ENCODE results near the gene PRKCA.

PRKCA gene

DNA sequence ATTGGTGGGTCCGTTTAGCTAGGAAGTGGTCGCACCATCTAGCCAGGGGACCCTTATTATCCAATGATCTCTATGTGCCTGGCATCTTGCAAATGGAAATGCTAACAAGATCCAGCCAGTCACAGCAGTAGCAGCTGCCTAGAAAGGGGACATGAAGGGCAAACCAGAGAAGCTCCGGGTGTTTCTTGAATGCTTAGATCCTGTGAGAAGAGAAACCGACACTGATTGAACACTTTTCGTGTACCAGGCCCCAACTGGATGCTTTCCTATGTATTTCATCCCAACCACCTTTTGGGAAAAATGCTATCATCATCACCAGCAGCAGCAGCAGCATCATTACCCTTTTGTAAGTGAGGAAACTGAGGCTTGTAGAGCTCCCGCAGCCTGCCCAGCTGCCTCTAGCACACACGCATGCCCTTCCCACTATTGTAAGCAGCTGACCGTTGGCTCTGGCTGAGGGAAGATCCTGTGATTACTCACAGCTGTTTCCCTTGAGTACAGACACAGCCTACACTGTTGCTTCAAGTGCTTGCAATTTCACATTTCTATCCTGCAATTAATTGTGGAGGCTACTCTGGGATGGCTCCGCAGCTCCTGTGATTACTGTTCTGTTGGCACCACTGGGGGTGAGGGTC lies 351.8 kb downstream of the PRKCA start:
- in situ Hi-C loops (cut with MboI; ENCODE audit: low sequenced_read_pairs) = no loop called here

DNA sequence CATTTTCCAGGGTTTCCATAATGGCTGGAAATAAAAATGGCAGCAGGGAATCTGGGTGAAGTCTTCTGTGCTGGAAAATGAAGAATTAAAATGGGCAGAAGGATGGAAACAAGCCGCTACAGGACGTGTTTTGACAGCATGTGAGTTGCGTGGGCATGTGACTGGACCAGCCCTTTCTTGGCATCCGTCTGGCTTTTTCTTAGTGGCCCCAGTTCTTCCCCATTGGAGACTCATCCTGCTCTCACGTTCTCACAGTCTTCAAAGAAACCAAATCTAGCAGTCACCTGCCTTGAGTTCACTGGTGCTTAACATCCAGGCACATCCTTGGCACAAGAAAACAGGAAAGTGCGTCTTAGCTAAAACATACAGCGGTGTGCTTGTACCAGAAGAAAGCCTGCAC lies 352.4 kb downstream of the PRKCA start:
- Histone ChIP-seq H3K4me1 (no peaks in the 10 kb centered on the region), H3K4me3 (no peak overlapping the region), H3K36me3 (replicated peaks) (no peaks in the 10 kb centered on the region), H3K9me3 (no peaks in the 10 kb centered on the region), H3K27me3 (ENCODE audit: low read depth) (no peaks in the 10 kb centered on the region)
- in situ Hi-C loops (cut with MboI; ENCODE audit: low sequenced_read_pairs) = no loop called here
- DNase-seq (ENCODE audit: low spot score in 2 of 2) = no peak

More for the DNA sequence above, 351.8 kb downstream of the PRKCA start:
- no peaks in the 10 kb centered on the region for H3K9me3 ChIP-seq
- no peaks in the 10 kb centered on the region for H3K27me3 ChIP-seq (ENCODE audit: low read depth)
- no peaks in the 10 kb centered on the region for H3K36me3 ChIP-seq (replicated peaks)
- H3K4me1 ChIP-seq = no peaks in the 10 kb centered on the region
- no peak for DNase-seq (ENCODE audit: low spot score in 2 of 2)
- no peak overlapping the region for H3K4me3 ChIP-seq

DNA sequence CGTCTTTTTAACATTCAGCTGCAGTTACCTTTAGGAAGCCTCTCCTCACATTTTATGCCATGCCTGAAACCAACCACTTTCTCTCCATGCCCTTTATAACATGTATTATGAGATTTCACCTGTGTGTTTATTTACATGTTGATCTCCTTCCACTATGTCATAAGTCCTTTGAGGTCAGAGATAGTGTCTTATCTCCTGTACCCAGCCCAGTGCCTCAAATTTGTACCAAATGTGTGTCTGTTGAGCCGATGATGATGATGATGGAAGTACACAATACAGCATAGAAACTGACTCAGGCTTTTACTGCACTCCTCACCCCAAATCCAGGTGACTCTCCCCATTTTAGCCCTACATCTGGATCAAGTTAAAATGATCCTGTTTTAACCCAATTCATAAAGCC lies 353.0 kb downstream of the PRKCA start:
- H3K9me3 ChIP-seq = no peaks in the 10 kb centered on the region
- no peaks in the 10 kb centered on the region for H3K36me3 ChIP-seq (replicated peaks)
- H3K4me3 ChIP-seq = no peak overlapping the region
- no peaks in the 10 kb centered on the region for H3K4me1 ChIP-seq
- in situ Hi-C loops (cut with MboI; ENCODE audit: low sequenced_read_pairs) = no loop called here
- H3K27me3 ChIP-seq (ENCODE audit: low read depth) = no peaks in the 10 kb centered on the region
- DNase-seq (ENCODE audit: low spot score in 2 of 2) = no peak

DNA sequence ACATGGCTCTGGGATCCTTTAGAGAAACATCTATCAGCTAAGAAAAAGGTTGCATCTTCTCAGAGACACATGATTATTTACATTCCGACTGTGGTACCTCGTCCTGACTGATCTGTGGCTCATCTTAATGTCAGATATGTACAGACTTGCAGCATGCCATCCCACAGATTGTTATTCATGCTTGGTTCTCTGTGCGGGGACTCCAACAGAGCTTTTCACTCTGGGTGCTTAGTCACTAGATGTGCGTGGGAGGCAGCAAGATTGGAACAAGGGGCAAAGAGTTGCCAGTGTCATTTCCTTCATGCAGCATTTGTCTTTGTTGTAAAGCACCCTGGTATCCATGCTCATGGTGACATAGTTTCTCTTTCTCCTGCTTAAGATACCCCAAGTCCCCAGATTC lies 353.4 kb downstream of the PRKCA start:
- in situ Hi-C loops (cut with MboI; ENCODE audit: low sequenced_read_pairs) = no loop called here

DNA sequence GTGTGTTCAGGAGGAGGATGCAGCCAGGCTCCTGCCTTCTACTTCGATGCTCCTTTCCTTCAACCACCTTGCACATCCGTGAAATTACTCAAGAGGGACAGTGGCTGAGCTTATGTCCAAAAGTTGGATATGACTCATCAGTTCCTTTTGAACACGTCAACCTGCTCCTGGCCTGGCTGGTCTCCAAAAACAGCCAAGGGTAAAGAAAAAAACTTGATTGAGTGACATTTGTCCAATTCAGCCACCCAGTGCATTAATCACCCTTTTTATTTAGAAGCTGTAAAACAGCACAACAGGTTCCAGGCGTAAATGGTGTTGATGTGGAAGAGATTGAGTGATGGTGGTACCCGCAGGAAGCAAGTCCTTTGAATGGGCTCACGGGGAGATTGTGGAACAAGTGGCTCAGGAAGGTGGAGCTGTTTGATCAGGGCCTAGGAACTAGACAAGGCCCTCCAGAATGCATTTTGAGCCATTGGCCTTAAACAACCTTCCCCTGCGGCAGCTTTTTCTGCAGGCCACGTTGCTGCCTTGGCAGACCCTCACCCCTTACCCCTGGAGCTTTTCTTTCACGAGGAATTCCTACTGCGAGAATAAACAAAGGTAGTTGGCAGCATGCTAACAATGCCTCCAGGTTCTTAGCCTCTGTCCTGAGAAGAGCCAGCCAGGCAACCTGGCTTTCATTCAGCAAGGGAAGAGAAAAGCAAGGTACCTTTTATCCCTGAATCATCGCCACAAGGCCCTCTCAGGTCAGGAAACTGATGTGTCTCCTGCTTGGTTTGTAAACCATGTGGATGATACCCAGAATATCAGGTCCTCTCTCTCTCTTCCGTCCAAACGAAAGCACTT lies 359.2 kb downstream of the PRKCA start:
- Histone ChIP-seq H3K36me3 (replicated peaks) (no peaks in the 10 kb centered on the region), H3K4me3 (no peak overlapping the region), H3K4me1 (no peaks in the 10 kb centered on the region), H3K9me3 (no peaks in the 10 kb centered on the region), H3K27me3 (ENCODE audit: low read depth) (no peaks in the 10 kb centered on the region)
- no peak for DNase-seq (ENCODE audit: low spot score in 2 of 2)
- in situ Hi-C loops (cut with MboI; ENCODE audit: low sequenced_read_pairs) = no loop called here

More for the DNA sequence above, 353.4 kb downstream of the PRKCA start:
- no peak for DNase-seq (ENCODE audit: low spot score in 2 of 2)
- H3K9me3 ChIP-seq = no peaks in the 10 kb centered on the region
- no peaks in the 10 kb centered on the region for H3K36me3 ChIP-seq (replicated peaks)
- no peak overlapping the region for H3K4me3 ChIP-seq
- H3K27me3 ChIP-seq (ENCODE audit: low read depth) = no peaks in the 10 kb centered on the region
- H3K4me1 ChIP-seq = no peaks in the 10 kb centered on the region

DNA sequence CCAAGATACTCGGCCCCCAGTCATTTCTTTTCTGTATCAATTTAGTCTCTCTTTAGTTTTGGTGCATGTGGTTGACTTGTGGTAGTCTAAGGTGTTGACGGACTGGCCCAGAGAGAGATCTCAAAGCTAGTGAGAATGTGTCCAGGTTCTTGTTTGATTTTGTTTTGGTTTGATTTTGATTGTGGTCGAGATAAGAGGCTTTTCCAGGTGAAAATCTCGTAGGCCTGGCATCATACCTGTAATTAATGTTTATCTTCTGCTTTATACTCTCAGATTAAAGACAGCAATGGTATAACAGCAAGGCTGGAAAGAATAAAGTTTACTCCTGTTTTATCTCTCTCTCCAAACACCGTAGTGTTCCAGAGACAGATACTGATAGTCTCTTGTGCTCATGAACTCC lies 360.1 kb downstream of the PRKCA start:
- DNase-seq (ENCODE audit: low spot score in 2 of 2) = no peak
- in situ Hi-C loops (cut with MboI; ENCODE audit: low sequenced_read_pairs) = no loop called here

DNA sequence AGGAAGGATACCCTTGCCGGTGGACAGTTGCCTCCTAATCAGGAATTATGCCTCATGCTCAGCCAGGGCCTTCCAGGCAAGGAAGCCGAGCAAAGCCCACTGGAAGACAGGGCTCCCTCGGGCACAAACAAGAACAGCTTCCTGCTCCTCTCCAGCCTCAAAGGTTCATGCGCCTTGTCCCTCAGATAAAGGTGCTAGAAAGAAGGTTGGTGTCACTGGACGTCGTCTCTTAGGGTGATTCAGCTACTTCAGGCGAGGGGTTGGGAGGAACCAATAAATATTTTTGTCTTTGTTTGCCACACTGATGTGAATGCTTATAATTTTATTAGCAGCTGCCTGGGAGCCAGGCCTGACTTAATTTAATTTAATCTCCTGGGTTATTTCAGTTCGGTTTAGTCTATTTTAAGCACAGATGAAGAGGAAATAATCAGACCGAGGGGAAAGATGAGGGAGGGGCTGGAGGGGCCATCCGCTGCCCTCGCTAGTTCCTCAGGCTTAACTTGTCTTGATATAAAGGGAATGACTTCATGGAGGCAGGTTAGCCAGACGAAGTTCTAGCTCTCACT lies 360.7 kb downstream of the PRKCA start:
- in situ Hi-C loops (cut with MboI; ENCODE audit: low sequenced_read_pairs) = no loop called here
- DNase-seq (ENCODE audit: low spot score in 2 of 2) = no peak
- H3K4me3 ChIP-seq = no peak overlapping the region

More for the DNA sequence above, 360.1 kb downstream of the PRKCA start:
- H3K4me3 ChIP-seq = no peak overlapping the region
- H3K27me3 ChIP-seq (ENCODE audit: low read depth) = no peaks in the 10 kb centered on the region
- H3K4me1 ChIP-seq = no peaks in the 10 kb centered on the region
- no peaks in the 10 kb centered on the region for H3K9me3 ChIP-seq
- H3K36me3 ChIP-seq (replicated peaks) = no peaks in the 10 kb centered on the region

DNA sequence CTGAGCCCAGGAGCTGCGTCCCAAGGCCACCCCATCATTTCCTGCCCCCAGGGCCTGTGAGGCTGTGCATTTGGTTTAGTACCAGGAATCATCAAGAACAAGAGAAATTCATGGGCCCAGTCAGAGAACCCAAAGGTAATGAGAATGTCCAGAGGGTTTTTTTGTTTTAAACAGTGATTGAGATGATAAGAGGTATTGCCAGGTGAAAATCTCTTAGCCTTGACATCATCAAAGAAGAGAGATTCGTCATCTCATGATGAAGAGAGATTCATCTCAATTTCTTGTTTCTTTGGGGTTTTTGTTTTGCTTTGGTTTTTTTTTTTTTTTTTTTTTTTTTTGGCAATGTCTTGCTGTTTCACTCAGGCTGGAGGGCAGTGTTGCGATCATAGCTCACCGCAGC lies 361.9 kb downstream of the PRKCA start:
- no peaks in the 10 kb centered on the region for H3K36me3 ChIP-seq (replicated peaks)
- H3K4me1 ChIP-seq = no peaks in the 10 kb centered on the region
- no peak for DNase-seq (ENCODE audit: low spot score in 2 of 2)
- no peaks in the 10 kb centered on the region for H3K27me3 ChIP-seq (ENCODE audit: low read depth)
- no peak overlapping the region for H3K4me3 ChIP-seq
- H3K9me3 ChIP-seq = no peaks in the 10 kb centered on the region
- in situ Hi-C loops (cut with MboI; ENCODE audit: low sequenced_read_pairs) = no loop called here

More for the DNA sequence above, 360.7 kb downstream of the PRKCA start:
- no peaks in the 10 kb centered on the region for H3K27me3 ChIP-seq (ENCODE audit: low read depth)
- H3K9me3 ChIP-seq = no peaks in the 10 kb centered on the region
- H3K36me3 ChIP-seq (replicated peaks) = no peaks in the 10 kb centered on the region
- H3K4me1 ChIP-seq = no peaks in the 10 kb centered on the region

DNA sequence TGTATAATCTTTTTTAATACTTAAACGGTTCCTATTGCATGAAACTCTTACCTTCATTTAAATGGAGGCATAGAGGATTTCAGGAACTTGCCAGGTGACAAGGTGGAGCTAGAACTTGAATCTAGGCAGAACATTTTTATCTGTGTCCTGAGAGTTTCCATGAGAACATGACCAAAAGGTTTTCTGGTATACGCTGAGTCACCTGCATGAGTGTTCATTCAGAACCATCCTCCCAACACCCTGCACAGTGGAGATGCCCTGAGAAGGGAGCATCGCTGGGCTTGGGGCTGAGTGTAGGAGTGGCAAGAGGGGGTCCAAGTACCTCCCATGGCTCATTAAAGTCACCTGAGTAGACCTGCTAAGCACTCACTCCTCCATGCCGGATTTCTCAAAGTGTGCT lies 362.8 kb downstream of the PRKCA start:
- H3K36me3 ChIP-seq (replicated peaks) = no peaks in the 10 kb centered on the region
- DNase-seq (ENCODE audit: low spot score in 2 of 2) = no peak
- in situ Hi-C loops (cut with MboI; ENCODE audit: low sequenced_read_pairs) = no loop called here
- H3K9me3 ChIP-seq = no peaks in the 10 kb centered on the region
- no peaks in the 10 kb centered on the region for H3K27me3 ChIP-seq (ENCODE audit: low read depth)
- no peak overlapping the region for H3K4me3 ChIP-seq
- no peaks in the 10 kb centered on the region for H3K4me1 ChIP-seq

DNA sequence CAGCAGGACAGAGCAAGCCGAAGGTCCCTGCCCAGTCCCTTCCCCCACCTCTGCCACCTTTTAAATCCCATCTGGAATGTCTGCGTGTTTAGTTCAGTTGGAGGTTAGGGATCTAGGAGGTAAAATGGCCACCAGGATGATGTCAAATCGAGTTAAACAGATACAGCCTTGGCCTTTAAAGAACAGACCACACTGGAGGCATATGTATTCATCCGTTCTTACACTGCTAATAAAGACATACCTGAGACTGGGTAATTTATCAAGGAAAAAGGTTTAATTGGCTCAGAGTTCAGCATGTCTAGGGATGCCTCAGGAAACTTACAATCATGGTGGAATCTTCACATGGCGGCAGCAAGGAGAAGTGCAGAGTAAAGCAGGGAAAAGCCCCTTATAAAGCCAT lies 364.7 kb downstream of the PRKCA start:
- in situ Hi-C loops (cut with MboI; ENCODE audit: low sequenced_read_pairs) = no loop called here
- Histone ChIP-seq H3K4me3 (no peak overlapping the region), H3K27me3 (ENCODE audit: low read depth) (no peaks in the 10 kb centered on the region), H3K4me1 (peaks cover 2% of the 10 kb centered on the region; the same call in 1 of the 2 replicates), H3K36me3 (replicated peaks) (no peaks in the 10 kb centered on the region), H3K9me3 (no peaks in the 10 kb centered on the region)
- DNase-seq (ENCODE audit: low spot score in 2 of 2) = no peak

DNA sequence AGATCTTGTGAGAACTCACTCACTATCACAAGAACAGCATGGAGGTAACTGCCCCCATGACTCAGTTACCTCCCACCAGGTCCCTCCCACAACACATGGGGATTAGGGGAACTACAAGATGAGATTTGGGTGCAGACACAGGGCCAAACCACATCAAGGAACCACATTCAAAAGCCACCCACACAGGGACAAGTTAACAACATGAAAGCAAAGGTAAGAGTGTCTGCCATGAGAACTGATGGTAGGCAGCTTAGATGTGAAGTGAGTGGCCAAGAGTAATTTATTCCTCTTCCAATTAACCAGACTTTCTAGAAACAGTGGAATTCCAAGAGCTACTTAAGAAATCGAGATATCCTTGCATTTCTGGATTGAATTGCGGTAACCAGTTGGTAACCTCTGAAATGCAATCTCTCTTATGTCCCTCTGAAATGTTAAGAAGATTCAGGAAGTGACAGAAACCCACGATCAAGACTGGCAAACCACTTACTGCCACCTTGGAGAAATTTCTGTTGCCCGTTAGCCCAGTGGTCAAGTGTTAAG lies 365.1 kb downstream of the PRKCA start:
- peaks cover 4% of the 10 kb centered on the region; the same call in 1 of the 2 replicates for H3K4me1 ChIP-seq
- in situ Hi-C loops (cut with MboI; ENCODE audit: low sequenced_read_pairs) = no loop called here
- no peak for DNase-seq (ENCODE audit: low spot score in 2 of 2)

DNA sequence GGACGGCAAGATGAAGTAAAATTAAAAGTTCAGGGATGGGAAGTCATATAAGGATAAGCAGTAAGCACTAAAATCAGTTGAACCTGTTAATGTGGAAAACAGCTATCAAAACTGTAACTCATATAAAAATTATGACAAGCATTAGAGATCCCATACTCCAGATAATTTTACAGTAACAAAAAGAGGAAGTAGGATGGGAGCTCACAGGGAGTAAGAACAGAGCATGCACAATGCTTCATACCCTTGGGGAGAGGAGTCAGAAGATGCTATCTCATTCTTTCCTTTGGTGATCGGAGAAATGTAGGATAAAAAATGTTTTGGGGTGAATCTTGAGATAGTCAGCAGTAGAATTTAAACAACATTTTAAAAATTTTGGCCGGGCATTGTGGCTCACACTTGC lies 367.8 kb downstream of the PRKCA start:
- DNase-seq (ENCODE audit: low spot score in 2 of 2) = no peak
- no peaks in the 10 kb centered on the region for H3K27me3 ChIP-seq (ENCODE audit: low read depth)
- in situ Hi-C loops (cut with MboI; ENCODE audit: low sequenced_read_pairs) = loop anchor here (10.0 kb wide), 1 partner anchor 415 kb away; no protein-coding TSS in a partner anchor
- no peaks in the 10 kb centered on the region for H3K36me3 ChIP-seq (replicated peaks)
- peaks cover 4% of the 10 kb centered on the region; the same call in 1 of the 2 replicates for H3K4me1 ChIP-seq
- H3K4me3 ChIP-seq = no peak overlapping the region
- H3K9me3 ChIP-seq = no peaks in the 10 kb centered on the region

More for the DNA sequence above, 365.1 kb downstream of the PRKCA start:
- H3K4me3 ChIP-seq = no peak overlapping the region
- H3K9me3 ChIP-seq = no peaks in the 10 kb centered on the region
- no peaks in the 10 kb centered on the region for H3K36me3 ChIP-seq (replicated peaks)
- no peaks in the 10 kb centered on the region for H3K27me3 ChIP-seq (ENCODE audit: low read depth)

DNA sequence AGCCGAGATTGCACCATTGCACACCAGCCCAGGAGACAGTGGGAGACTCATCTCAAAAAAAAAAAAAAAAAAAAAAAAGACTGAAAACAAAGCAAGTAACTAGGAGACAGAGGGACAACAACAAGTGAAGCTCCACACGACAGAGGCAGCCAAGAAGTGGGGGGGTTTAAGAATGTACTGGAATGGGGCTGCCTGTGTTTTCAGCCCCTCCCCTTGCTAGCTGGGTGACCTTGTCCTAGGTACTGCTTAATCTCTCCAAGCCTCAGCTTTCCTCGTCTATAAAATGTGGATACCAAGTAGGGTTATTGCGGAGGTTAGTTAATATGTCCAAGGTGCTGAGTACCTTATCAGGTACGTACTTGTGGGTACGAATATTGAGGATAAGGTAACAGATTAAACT lies 368.7 kb downstream of the PRKCA start:
- in situ Hi-C loops (cut with MboI; ENCODE audit: low sequenced_read_pairs) = loop anchor here (10.0 kb wide), 1 partner anchor 416 kb away; no protein-coding TSS in a partner anchor
- Histone ChIP-seq H3K9me3 (no peaks in the 10 kb centered on the region), H3K36me3 (replicated peaks) (no peaks in the 10 kb centered on the region), H3K4me1 (peaks cover 4% of the 10 kb centered on the region; the same call in 1 of the 2 replicates), H3K27me3 (ENCODE audit: low read depth) (no peaks in the 10 kb centered on the region), H3K4me3 (no peak overlapping the region)
- DNase-seq (ENCODE audit: low spot score in 2 of 2) = no peak
